Measurements from ENCODE around the gene AHCYL1.

Gene AHCYL1

GRCh38 chr1:110064576-110065337 lies 80.2 kb downstream of the AHCYL1 start:
- DNase-seq: no peak

GRCh38 chr1:110065841-110066240 lies 81.3 kb downstream of the AHCYL1 start:
- DNase-seq: no peak

- no peak for DNase-seq
Observed at GRCh38 chr1:110067479-110067892, 82.9 kb downstream of the AHCYL1 start.

GRCh38 chr1:110067893-110068645 lies 83.5 kb downstream of the AHCYL1 start:
- no peak for DNase-seq

- peak in 1 of 2 donors; percentile 23 for DNase-seq
Observed at GRCh38 chr1:110068646-110069403, 84.3 kb downstream of the AHCYL1 start.

- DNase-seq: no peak
Observed at GRCh38 chr1:110069404-110070281, 85.1 kb downstream of the AHCYL1 start.

- DNase-seq: no peak
Observed at GRCh38 chr1:110070282-110070669, 85.7 kb downstream of the AHCYL1 start.

- DNase-seq: no peak
Observed at GRCh38 chr1:110070671-110071242, 86.2 kb downstream of the AHCYL1 start, which contains the start of gene ALX3. Gene ALX3 (minus strand): TSS chr1:110070672. CDS start chr1:110070612, 60 bp downstream.
